ENCODE results near the gene CCDC116.

Gene CCDC116

GRCh38 chr22:21599053-21599893 lies 33.3 kb upstream of the CCDC116 start:
- Histone ChIP-seq H4K20me1 (ENCODE audit: insufficient read depth, low read length) (peaks cover 19% of the 10 kb centered on the region), H3K27ac (ENCODE audit: low read length) (no peak overlapping the region), H2AFZ (ENCODE audit: low read length) (no peak overlapping the region), H3K36me3 (replicated peaks; ENCODE audit: insufficient read depth, low read length) (no peaks in the 10 kb centered on the region), H3K4me3 (ENCODE audit: low read length) (no peak overlapping the region), H3K9me3 (replicated peaks; ENCODE audit: insufficient read depth, low read length) (no peaks in the 10 kb centered on the region), H3K9me2 (replicated peaks; ENCODE audit: insufficient read depth, low read length) (no peaks in the 10 kb centered on the region), H3K4me2 (ENCODE audit: low read depth, low read length) (no peak overlapping the region), H3K27me3 (replicated peaks; ENCODE audit: insufficient read depth, low read length) (no peaks in the 10 kb centered on the region), H3F3A (ENCODE audit: insufficient read depth, low read length) (no peaks in the 10 kb centered on the region), H3K79me2 (ENCODE audit: low read length) (peaks cover 97% of the 10 kb centered on the region), H3K9ac (ENCODE audit: low read length) (no peak overlapping the region), H3K4me1 (ENCODE audit: low read length) (no peaks in the 10 kb centered on the region)
- DNase-seq = no peak
- TF ChIP-seq, protein P1, sequence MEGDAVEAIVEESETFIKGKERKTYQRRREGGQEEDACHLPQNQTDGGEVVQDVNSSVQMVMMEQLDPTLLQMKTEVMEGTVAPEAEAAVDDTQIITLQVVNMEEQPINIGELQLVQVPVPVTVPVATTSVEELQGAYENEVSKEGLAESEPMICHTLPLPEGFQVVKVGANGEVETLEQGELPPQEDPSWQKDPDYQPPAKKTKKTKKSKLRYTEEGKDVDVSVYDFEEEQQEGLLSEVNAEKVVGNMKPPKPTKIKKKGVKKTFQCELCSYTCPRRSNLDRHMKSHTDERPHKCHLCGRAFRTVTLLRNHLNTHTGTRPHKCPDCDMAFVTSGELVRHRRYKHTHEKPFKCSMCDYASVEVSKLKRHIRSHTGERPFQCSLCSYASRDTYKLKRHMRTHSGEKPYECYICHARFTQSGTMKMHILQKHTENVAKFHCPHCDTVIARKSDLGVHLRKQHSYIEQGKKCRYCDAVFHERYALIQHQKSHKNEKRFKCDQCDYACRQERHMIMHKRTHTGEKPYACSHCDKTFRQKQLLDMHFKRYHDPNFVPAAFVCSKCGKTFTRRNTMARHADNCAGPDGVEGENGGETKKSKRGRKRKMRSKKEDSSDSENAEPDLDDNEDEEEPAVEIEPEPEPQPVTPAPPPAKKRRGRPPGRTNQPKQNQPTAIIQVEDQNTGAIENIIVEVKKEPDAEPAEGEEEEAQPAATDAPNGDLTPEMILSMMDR (IDR thresholded peaks at IDR 0.05; ENCODE audit: low read length) = no peak
- no peak for TF ChIP-seq EZH2phosphoT487 (IDR thresholded peaks at IDR 0.05; ENCODE audit: low read length)
- TF ChIP-seq EZH2 (optimal IDR thresholded peaks at IDR 0.05; ENCODE audit: low read depth, low read length) = no peak

DNA sequence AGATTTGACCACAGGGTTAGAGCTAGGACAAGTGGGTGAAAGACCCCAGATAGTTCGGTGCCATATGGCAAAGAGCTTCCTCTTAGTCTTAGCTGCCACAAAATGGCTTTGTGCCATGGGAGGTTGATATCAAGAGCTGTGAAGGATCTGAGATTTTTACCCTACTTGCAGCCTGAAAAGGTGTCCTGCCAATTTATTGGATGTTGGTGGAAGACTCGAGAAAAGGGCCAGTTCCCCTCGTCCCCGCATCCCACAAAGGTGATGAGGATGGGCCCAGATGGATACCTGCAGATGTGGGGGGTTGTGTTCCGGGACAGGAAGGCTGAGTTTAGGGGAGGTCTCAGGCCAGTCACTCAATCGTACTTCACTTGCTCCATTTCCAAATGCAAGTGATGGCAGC lies 30.0 kb upstream of the CCDC116 start:
- H4K20me1 ChIP-seq (ENCODE audit: insufficient read depth, low read length) = peaks cover 21% of the 10 kb centered on the region

DNA sequence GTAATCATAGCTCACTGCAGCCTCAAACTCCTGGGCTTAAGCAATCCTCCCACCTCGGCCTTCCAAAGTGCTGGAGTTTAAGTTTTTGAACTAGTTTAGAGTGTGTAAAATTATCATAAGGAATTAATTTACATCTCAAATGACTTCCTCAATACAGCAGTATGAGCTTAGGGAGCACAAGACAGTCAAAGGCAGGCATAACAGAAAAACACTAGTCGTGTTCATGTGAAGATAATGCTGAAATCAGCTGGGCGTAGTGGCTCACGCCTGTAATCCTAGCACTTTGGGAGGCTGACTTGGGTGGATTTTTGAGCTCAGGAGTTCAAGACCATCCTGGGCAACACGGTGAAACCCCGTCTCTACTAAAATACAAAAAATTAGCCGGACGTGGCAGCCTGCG lies 28.6 kb upstream of the CCDC116 start:
- Histone ChIP-seq H3K36me3 (replicated peaks; ENCODE audit: insufficient read depth, low read length) (no peaks in the 10 kb centered on the region), H3K4me3 (ENCODE audit: low read length) (no peak overlapping the region), H4K20me1 (ENCODE audit: insufficient read depth, low read length) (peaks cover 26% of the 10 kb centered on the region), H3K4me2 (ENCODE audit: low read depth, low read length) (no peak overlapping the region), H3K27ac (ENCODE audit: low read length) (no peak overlapping the region), H3K9ac (ENCODE audit: low read length) (no peak overlapping the region), H3K9me2 (replicated peaks; ENCODE audit: insufficient read depth, low read length) (no peaks in the 10 kb centered on the region), H3F3A (ENCODE audit: insufficient read depth, low read length) (no peaks in the 10 kb centered on the region), H3K4me1 (ENCODE audit: low read length) (no peaks in the 10 kb centered on the region), H2AFZ (ENCODE audit: low read length) (no peak overlapping the region), H3K9me3 (replicated peaks; ENCODE audit: insufficient read depth, low read length) (no peaks in the 10 kb centered on the region), H3K79me2 (ENCODE audit: low read length) (peaks cover 96% of the 10 kb centered on the region), H3K27me3 (replicated peaks; ENCODE audit: insufficient read depth, low read length) (no peaks in the 10 kb centered on the region)
- DNase-seq = no peak
- TF ChIP-seq, protein P1 (IDR thresholded peaks at IDR 0.05; ENCODE audit: low read length) = no peak
- TF ChIP-seq EZH2phosphoT487 (IDR thresholded peaks at IDR 0.05; ENCODE audit: low read length) = no peak

More for the DNA sequence above, 30.0 kb upstream of the CCDC116 start:
- no peak overlapping the region for H3K9ac ChIP-seq (ENCODE audit: low read length)
- H3K4me3 ChIP-seq (ENCODE audit: low read length) = no peak overlapping the region
- no peak for TF ChIP-seq EZH2 (optimal IDR thresholded peaks at IDR 0.05; ENCODE audit: low read depth, low read length)
- TF ChIP-seq, protein P1 (IDR thresholded peaks at IDR 0.05; ENCODE audit: low read length) = no peak
- TF ChIP-seq EZH2phosphoT487 (IDR thresholded peaks at IDR 0.05; ENCODE audit: low read length) = no peak
- no peak overlapping the region for H3K27ac ChIP-seq (ENCODE audit: low read length)
- H3K9me3 ChIP-seq (replicated peaks; ENCODE audit: insufficient read depth, low read length) = no peaks in the 10 kb centered on the region
- no peaks in the 10 kb centered on the region for H3K36me3 ChIP-seq (replicated peaks; ENCODE audit: insufficient read depth, low read length)
- H3K4me1 ChIP-seq (ENCODE audit: low read length) = no peaks in the 10 kb centered on the region
- no peak overlapping the region for H3K4me2 ChIP-seq (ENCODE audit: low read depth, low read length)
- no peaks in the 10 kb centered on the region for H3F3A ChIP-seq (ENCODE audit: insufficient read depth, low read length)
- DNase-seq = no peak
- H2AFZ ChIP-seq (ENCODE audit: low read length) = no peak overlapping the region
- H3K9me2 ChIP-seq (replicated peaks; ENCODE audit: insufficient read depth, low read length) = no peaks in the 10 kb centered on the region
- peaks cover 97% of the 10 kb centered on the region for H3K79me2 ChIP-seq (ENCODE audit: low read length)
- no peaks in the 10 kb centered on the region for H3K27me3 ChIP-seq (replicated peaks; ENCODE audit: insufficient read depth, low read length)

Measured in MM.1S (cell line).